IPS DF 19.7 (cell line): Measurements from ENCODE around the gene IGFL2.
"Not testable (repeated sequence)": the region's sequence is repeated elsewhere in the genome, so short reads cannot be mapped to it uniquely, and the experiment has no call there.

Source experiments
- DNase-seq: peaks from one replicate; pipeline ENCODE4 v3.0.0-alpha.2; 2013; ENCODE audit warnings: low read depth, low spot score

IGFL2 gene

GRCh38 chr19:46189971-46190888 is 42.2 kb downstream of the IGFL2 start:
- no peak for DNase-seq

- no peak for DNase-seq
Observed at GRCh38 chr19:46191356-46191755, 43.3 kb downstream of the IGFL2 start.

- DNase-seq, result no peak
Observed at GRCh38 chr19:46191972-46192371, 43.9 kb downstream of the IGFL2 start.

DNA sequence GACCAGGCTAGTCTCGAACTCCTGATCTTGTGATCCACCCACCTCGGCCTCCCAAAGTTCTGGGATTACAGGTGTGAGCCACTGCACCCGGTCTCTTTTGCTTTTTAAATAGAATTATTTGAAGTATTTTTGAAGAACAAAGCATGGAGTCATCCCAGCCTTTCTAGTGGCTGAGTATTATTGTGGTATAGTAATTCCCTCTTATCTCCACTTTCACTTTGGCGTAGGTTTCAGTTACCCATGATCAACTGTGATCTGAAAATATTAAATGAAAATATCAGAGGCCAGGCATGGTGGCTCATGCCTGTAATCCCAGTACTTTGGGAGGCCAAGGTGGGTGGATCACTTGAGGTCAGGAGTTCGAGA is 44.6 kb downstream of the IGFL2 start:
- DNase-seq, result not testable (repeated sequence)

DNA sequence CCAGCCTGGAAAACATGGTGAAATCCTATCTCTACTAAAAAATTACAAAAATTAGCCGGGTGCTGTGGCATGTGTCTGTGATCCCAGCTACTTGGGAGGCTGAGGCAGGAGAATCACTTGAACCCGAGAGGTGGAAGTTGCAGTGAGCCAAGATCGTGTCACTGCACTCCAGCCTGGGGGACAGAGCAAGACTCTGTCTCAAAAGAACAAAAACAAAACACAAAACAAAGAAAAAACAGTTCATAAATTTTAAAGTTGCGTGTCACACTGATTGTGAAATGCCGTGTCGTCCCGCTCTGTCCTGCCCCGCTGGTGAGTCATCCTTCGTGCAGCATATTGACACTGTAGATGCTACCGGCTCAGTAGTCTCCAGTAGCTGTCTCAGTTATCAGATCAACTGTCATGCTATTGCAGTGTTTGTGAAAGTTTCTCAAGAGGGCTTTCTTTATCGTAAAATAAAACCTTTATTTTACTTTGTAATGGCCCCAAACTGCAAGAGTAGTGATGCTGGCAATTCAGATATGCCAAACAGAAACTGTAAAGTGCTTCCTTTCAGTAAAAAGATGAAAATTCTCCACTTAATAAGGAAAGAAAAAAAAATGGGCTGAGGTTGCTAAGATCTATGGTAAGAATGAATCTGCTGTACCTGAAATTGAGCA is 45.1 kb downstream of the IGFL2 start:
- no peak for DNase-seq

- no peak for DNase-seq
Observed at GRCh38 chr19:46193678-46194077, 45.6 kb downstream of the IGFL2 start.

DNA sequence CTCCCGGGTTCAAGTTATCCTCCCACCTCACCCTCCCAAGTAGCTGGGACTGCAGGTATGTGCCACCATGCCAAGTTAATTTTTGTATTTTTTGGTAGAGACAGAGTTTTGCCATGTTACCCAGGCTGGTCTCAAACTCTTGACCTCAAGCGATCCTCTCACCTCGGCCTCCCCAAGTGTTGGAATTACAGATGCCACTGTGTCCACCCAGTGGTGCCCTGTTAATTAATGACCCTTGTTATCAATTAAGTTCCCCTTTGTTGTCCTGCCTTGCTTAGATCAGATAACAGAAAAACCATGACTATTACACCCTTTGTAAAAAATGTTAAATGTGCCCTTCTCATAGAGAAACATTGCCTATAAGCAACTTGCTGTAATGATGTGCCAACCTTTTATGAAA is 47.1 kb downstream of the IGFL2 start:
- DNase-seq, result no peak

DNA sequence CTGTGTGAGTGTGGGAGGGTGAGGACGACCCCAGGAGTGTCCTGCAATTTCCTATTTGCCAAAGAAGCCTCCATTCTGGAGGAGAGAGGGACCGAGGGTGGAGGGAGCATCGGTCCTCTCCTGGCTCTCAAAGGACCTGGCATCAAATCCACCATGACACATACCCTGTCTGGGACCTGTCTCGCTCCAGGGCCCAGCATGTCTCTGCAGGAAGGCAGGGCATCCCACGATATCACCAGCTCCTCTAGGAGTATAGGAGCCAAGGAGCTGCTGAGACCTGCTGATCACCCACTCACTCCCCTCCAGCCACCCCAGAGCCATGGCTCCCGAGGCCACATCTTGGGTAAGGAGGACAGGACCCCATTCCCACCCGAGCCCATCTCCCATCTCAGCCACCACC is 47.9 kb downstream of the IGFL2 start:
- not testable (repeated sequence) for DNase-seq

DNA sequence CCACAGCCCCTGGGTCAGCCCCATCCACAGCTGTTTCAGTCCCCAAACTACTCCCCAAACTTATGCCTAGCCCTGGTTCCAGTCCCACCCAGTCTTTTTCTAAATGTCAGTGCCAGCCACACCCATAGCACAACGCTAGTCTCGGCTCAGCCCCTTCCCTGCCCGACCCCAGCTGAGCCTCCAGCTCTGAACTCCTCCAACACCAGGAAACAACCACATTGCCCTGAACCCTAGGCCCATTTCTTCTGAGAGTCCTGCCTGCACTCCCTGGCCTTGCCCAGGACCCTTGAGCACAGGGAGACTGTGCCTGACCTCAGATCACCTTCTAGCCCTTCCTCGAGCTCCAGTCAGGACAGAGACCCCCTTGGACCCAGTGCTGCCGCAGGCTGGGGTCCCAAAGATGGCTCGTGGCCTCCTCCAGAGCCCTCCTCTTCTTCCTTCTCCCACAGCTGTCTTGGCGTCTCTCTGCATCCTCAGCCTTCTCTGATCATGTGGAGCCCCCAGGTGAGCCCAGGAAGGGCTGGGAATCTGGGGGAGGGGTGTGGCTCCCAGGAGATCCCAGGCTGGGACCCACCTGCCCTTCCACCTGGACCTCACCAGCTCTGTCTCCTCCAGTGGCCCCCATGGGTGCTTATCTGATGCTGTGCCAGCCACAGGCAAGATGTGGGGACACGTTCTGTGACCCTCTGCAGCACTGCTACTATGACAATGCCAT is 48.5 kb downstream of the IGFL2 start:
- no peak for DNase-seq

- no peak for DNase-seq
Observed at GRCh38 chr19:46197314-46198070, 49.5 kb downstream of the IGFL2 start.

DNA sequence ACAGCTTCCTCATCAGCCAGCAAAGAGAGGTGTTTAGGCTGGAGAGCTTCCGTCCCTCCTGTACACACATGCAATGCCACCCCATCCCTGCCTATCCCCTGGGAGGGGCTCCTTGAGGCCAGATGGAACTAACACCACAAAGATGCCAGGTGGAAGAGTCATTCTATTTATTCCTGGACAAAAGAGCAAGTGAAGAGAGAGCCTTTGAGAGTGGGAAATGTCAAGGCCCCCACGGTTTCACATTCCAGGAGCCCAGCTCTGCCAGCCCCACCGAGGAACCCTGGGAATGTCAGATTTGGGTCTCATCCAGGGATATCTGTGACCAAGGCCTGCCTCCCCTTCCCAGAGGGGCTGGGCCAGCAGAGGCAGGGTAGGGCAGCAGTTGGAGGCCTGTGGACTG is 50.7 kb downstream of the IGFL2 start:
- no peak for DNase-seq

GRCh38 chr19:46201454-46202310 is 53.6 kb downstream of the IGFL2 start:
- DNase-seq, result no peak

DNA sequence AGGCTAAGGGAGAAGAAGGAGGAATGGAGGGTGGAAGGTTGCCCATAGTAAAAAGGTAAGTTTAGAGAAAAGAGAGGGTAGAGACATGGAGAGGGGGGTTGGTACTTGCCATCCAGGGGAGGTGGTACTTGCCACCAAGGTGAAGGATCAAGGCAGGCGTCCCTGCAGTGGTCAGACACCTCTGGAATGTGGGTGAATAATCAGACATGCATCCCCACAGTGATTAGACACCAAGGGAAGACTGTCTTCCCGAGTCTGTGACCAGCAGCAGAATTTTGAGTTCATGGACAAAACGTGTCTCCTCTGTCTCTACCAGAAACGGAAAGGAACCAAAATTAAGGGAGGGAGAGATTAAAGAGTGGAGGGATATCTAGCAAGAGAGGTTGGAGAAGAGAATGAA is 54.4 kb downstream of the IGFL2 start:
- no peak for DNase-seq

- no peak for DNase-seq
Observed at GRCh38 chr19:46202872-46203860, 55.1 kb downstream of the IGFL2 start.

GRCh38 chr19:46204008-46204407 is 56.0 kb downstream of the IGFL2 start:
- DNase-seq, result no peak

DNA sequence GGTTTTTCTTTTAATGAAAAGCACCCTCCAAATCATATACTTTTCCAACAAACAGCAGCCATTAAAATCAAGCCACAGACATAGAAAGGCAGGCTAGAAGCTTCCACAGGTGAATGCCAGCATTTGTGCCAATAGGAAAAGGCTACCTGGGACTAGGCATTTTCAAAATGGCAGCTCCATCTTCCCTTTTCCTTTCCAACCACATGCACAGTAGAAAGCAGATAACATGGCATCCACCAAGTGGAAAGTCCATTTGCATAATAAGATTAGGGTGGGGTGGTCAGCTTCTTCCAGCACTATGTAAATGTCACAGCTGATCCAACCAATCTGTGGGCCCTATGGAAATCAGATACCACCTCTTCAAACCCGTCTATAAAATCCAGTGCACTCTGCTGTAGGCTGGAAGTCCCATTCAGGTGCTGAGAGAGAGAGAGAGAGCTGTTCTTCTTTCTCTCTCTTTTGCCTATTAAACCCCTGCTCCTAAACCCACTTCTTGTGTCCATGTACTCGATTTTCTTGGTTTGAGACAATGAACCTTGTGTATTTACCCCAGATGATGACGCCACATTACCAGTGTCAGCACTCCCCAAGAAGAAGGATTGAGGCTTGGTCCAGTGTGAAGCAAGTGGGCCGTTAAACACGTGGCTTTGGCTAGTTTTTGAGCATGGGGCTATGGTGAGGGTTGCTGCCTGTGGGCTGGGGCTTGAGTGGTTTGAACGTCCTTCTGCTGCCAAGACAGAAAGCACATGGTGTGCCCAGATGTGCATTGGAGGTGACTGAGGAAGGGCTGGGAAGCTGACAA is 57.3 kb downstream of the IGFL2 start:
- no peak for DNase-seq

DNA sequence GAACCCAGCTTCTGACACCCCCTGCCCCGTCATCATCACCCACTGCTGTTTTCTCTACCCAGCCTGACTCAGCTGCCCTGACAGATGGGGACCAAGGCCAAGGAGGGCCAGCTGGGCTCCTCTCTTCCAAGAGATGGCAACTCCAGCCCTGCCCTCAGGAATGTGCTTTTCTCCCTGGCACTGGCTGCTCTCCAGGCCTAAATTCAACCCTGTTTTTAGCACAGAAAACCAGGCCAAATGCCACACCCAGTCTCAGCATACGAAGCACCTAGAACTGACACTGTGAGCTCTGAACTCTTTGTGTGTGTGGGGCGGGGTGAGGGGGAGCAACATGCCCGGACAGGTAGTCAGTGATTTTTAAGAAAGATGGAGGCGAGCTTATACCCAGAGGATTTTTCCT is 58.1 kb downstream of the IGFL2 start:
- DNase-seq, result no peak

GRCh38 chr19:46206682-46207081 is 58.6 kb downstream of the IGFL2 start:
- DNase-seq, result no peak

DNA sequence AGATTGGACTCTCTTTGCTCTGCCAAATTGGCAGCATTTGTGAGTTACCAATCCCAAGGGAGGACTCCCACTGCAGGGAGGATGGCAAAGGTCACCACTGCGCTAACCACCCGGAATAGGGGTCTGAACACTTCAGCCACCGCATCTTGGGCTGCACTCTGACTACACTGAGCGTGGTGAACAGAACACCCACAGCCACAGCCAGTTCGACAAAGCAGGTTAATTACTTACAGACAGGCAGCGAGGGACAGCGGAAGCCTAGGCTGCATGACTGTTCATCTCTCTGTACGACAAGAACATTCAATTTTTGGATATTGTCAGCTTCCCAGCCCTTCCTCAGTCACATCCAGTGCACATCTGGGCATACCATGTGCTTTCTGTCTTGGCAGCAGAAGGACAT is 59.8 kb downstream of the IGFL2 start:
- DNase-seq, result not testable (repeated sequence)
